NCI-H345 treated with DMSO at 0.1 percent for 48 hours (cell line): ENCODE data around the gene TCEAL6.
"Not testable (repeated sequence)": the region's sequence is repeated elsewhere in the genome, so short reads cannot be mapped to it uniquely, and the experiment has no call there.

Experiments
- DNase-seq: peaks from one replicate; lab custom pipeline; 2025; ENCODE audit not compliant: unreplicated experiment; lab: John Stamatoyannopoulos, UW

TCEAL6 gene

DNA sequence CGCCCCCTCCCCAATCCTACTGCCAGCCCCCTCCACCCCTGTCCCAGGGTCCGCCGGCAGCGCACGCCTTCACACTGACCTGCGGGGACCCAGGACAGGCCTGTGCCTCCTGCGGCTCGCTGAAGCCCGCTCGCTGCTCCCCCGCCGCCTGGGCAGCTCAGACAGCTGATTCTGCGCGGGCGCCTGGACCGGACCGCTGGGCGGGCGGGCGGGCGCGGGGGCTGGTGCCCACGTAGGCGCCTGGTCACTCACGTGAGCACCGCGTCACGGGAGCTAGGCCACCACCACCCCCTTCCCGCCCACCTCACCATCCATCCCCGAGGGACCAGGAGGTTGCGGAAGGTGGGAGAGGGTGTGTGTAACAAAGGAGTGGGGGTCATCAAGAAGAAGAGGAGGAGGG, at the start of gene TCEAL6:
TSS of gene TCEAL6 (minus strand) at position 208 of the 400 bp plus-strand sequence.
- not testable (repeated sequence) for DNase-seq

DNA sequence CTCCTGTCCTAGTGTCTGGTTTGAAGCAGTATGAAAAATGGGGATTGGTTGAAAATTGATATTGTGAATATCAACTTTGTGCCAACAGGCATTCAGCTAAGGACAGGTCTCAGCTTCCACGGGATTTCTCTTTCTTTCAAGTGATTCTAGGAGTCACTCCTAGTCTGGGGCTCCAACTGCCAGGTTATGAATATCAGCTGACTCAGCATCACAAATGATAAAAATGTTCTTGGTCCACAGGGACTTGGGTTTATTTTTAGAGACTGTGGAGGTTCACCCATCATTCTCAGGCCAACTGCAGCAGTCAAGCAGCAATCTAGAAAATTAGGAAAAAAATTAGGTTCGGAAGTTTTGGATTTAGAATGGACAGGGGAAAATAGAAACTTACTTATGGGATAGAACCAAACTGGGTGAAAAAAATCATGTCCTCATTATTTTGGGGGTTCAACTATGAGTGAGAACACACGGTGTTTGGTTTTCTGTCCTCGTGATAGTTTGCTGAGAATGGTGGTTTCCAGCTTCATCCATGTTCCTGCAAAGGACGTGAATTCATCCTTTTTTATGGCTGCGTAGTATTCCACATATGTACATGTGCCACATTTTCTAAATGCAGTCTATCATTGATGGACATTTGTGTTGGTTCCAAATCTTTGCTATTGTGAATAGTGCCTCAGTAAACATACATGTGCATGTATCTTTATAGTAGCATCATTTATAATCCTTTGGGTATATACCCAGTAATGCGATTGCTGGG, 43.9 kb upstream of the TCEAL6 start:
- DNase-seq = no peak

DNA sequence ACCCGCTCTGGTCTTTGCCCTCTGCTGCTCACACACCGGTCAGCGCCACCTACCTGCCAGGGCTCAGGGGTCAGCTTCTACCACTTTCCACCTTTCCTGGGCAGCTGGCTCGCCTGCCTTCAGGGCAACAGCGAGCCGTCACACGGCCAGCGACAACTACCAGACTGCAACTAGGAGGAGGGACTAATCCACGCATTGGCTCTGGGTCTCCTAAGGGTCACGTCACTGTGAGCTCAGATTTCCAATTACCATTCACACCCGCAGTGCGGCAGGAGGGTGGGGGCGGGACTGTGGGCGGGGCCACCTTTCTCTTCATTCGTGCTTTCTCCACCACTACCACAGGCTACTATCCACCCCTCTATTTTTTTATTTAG, 13.5 kb upstream of the TCEAL6 start, which contains the start of gene BEX5:
TSS of gene BEX5 (minus strand) at position 172 of the 374 bp plus-strand sequence. CDS start 1,712 bp downstream, outside the sequence.
- no peak for DNase-seq

GRCh38 chrX:102154900-102155805, 12.9 kb upstream of the TCEAL6 start:
- DNase-seq = no peak

- DNase-seq = no peak
Measured at GRCh38 chrX:102154218-102154860, 12.1 kb upstream of the TCEAL6 start.

DNA sequence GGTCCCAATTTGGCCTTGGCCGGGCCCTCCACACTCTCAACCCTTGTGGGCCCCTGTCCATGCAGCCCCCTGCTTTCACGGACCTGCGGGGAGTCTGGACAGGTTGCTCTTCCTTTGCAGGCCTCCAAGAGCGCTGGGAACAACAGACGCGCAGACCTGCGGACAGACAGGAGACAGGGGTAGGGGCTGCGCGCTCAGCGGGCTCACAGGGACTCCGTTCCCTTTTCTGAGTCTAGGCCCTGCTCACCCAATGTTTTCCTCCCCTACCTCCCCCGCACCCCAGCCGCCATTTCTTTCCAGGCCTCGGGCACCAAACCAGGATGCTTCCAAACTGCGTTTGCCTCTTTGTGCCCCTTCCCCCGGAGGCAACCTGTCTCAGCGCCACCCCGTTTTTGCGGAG, 650 bp downstream of the TCEAL6 start:
- not testable (repeated sequence) for DNase-seq

DNA sequence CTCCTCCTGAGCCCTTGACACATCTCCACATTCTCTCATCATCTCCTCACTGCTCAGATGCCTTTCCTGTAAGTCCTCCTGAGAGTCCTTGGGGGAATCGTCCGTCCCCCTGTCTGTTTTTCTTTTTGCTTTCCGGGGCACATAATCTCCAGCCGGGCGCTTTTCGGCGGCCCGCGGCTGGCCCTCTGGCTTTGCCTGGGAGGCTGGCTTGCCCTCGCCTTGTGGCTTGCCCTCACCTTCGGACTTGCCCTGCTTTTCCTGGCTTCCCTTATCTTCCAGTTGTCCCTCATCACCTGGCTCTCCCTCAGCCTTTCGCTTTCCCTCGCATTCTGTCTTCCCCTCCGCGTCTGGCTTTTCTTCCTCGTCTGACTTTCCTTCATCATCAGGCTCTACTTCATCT, 1.4 kb downstream of the TCEAL6 start:
- DNase-seq = not testable (repeated sequence)

- no peak for DNase-seq
Measured at GRCh38 chrX:102138064-102138463, 4.2 kb downstream of the TCEAL6 start.

- DNase-seq = no peak
Measured at GRCh38 chrX:102129473-102129872, 12.8 kb downstream of the TCEAL6 start.

- DNase-seq = no peak
Measured at GRCh38 chrX:102126863-102127262, 15.4 kb downstream of the TCEAL6 start.

DNA sequence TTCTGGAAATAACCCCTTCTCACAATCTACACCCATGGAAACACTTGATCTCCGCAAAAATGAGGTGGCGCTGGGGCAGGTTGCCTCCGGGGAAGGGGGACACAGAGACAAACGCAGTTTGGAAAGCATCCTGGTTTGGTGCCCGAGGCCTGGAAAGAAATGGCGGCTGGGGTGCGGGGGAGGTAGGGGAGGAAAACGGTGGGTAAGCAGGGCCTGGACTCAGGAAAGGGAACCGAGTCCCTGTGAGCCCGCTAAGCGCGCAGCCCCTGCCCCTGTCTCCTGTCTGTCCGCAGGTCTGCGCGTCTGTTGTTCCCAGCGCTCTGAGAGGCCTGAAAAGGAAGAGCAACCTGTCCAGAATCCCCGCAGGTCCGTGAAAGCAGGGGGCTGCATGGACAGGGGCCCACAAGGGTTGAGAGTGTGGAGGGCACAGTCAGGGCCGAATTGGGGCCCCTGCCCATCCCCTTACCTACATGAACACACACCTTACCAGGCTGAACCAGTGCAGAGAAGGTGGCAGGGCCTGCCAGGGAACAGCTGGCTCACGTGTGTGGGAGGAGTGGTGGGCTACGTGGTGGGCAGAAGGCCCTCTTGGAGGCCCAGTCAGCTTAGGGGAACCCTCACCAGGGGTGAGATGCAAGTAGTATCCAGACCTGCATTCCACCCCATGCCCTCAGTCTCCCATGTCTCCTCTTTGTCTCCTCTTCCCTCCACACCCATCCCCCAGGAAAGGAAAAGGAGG, 16.0 kb downstream of the TCEAL6 start:
- not testable (repeated sequence) for DNase-seq

DNA sequence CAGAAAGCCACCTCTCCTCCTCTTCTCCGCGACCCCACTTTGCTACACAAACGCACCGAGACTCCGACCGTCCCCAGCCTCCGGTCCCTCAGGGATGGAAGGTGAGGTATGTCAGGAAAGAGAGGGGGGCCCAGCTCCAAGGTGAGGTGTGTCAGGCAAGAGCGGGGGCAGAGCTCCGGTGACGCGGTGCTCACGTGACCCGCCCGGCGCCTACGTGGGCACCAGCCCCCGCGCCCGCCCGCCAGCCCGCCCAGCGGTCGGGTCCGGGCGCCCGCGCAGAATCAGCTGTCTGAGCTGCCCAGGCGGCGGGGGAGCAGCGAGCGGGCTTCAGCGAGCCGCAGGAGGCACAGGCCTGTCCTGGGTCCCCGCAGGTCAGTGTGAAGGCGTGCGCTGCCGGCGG, 16.8 kb downstream of the TCEAL6 start, which contains the start of gene TCEAL2:
TSS of gene TCEAL2 (plus strand) at position 244 of the 400 bp plus-strand sequence. CDS start 1,152 bp downstream, outside the sequence.
- DNase-seq = not testable (repeated sequence)

GRCh38 chrX:102125014-102125413, 17.3 kb downstream of the TCEAL6 start:
- DNase-seq = not testable (repeated sequence)

GRCh38 chrX:102115748-102116147, 26.5 kb downstream of the TCEAL6 start:
- no peak for DNase-seq

DNA sequence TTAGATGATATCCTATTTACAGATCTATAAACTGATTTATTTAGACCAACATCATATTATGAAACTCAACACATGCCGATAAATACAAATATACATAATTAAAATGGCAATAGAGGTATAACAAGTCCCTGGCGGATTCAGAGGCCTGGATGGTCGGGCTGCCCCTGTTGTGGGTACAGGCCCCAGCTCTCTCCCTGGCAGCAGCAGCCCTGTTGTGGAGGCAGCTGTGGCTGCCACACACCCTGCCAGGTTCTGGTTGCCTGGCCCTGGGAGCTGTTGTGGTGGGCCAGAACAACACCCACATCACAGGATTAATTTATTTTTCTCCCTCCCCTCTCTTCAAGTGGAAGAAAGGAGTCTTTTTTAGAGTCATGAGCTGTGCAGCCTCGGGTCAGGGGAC, 28.9 kb downstream of the TCEAL6 start:
- no peak for DNase-seq
